HCT116 (cell line): ENCODE data around the gene SNX8. TPM values are rescaled to one million over a fixed set of nuclear protein-coding genes. Genes with fewer than 3 reads are reported as not detected.

ENCODE experiments used
- ATAC-seq: fragments of 200-7000 bp; cut with Tn5 transposase; 2 replicates; pipeline ENCODE4 v1.9.1; 2020; ENCODE audit warnings: mild to moderate bottlenecking, moderate library complexity
- BruUV-seq: library from RNA; stranded (reverse); fragments of 400-500 nt; replicated peaks from 2 replicates; lab custom pipeline; 2021; lab: Mats Ljungman, UMichigan
- CTCF ChIA-PET: fragments of 300-600 bp; sonication (Branson Sonifier 250); formaldehyde crosslinking; loops from one replicate; lab custom pipeline; 2021; ENCODE audit warnings: antibody characterized with exemption; lab: Charles Lee
- POLR2A ChIA-PET: fragments of 300-600, 350-600 bp; sonication (Branson Sonifier 250); formaldehyde crosslinking; loops from one replicate; lab custom pipeline; 2021; ENCODE audit warnings: antibody characterized with exemption; lab: Charles Lee
- RAD21 ChIA-PET, 2 experiments: fragments of 300-600 bp; sonication (Branson Sonifier 250); formaldehyde crosslinking; loops; one replicate each; lab custom pipeline; 2023; ENCODE audit warnings: low total read pairs in 2 of 2; ENCODE audit not compliant: uncharacterized antibody in 2 of 2, unreplicated experiment in 2 of 2, low non-redundant PET in 1 of 2; lab: Charles Lee
- DNase-seq: peaks from one replicate; pipeline ENCODE4 v3.0.0-alpha.2; 2010; ENCODE audit warnings: low read depth, low spot score
- H2AFZ ChIP-seq: fragments of 200-600 bp; shearing (Covaris generic), sonication (generic); 2 replicates; pipeline ENCODE4 v1.6.1; 2017; ENCODE audit warnings: low read depth, mixed run types, mixed read lengths, antibody characterized with exemption, low read length; ENCODE audit not compliant: poor library complexity, severe bottlenecking
- H3K27ac ChIP-seq: 2 replicates; pipeline ENCODE4 v1.5.1; 2012; ENCODE audit warnings: low read depth, low read length
- H3K27me3 ChIP-seq: fragments of 200-600 bp; sonication (generic); 2 replicates; pipeline ENCODE4 v1.6.1; 2016; ENCODE audit warnings: mixed run types, low read length, mixed read lengths; ENCODE audit not compliant: insufficient read depth
- H3K36me3 ChIP-seq, 2 experiments: fragments of 200-500 bp in 1 of 2; fragments of 200-600 bp in 1 of 2; sonication (Bioruptor generic) in 1 of 2; sonication (generic) in 1 of 2; 2 replicates each; pipeline versions ENCODE4 v1.5.1 to v1.6.1; 2014 to 2016; ENCODE audit warnings: low read length in 2 of 2, inconsistent platforms in 1 of 2, mixed read lengths in 1 of 2, mixed run types in 1 of 2; ENCODE audit not compliant: insufficient read depth in 2 of 2, control insufficient read depth in 1 of 2
- H3K4me1 ChIP-seq, 2 experiments: fragments of 200-600 bp in 1 of 2; sonication (generic) in 1 of 2; 2 replicates each; pipeline versions ENCODE4 v1.5.1 to v1.6.1; 2012 to 2017; ENCODE audit warnings: low read length in 2 of 2, inconsistent platforms in 1 of 2, mild to moderate bottlenecking in 1 of 2, mixed read lengths in 1 of 2, mixed run types in 1 of 2, moderate library complexity in 1 of 2; ENCODE audit not compliant: insufficient read depth in 2 of 2, control insufficient read depth in 1 of 2
- H3K4me2 ChIP-seq: fragments of 200-600 bp; sonication (generic); 2 replicates; pipeline ENCODE4 v1.6.1; 2017; ENCODE audit warnings: mixed run types, low read length, mixed read lengths
- H3K4me3 ChIP-seq, 2 experiments: fragments of 200-600 bp in 1 of 2; sonication (generic) in 1 of 2; replicated peaks in 1 of 2; 2 replicates each; pipeline ENCODE4 v1.5.1; 2011 to 2016; ENCODE audit warnings: low read length in 2 of 2, control low read depth in 1 of 2, low read depth in 1 of 2, mild to moderate bottlenecking in 1 of 2, mixed read lengths in 1 of 2, mixed run types in 1 of 2
- H3K79me2 ChIP-seq: fragments of 200-600 bp; sonication (generic); 2 replicates; pipeline ENCODE4 v1.6.1; 2017; ENCODE audit warnings: mild to moderate bottlenecking, mixed run types, low read length, moderate library complexity, mixed read lengths; ENCODE audit not compliant: insufficient read depth
- H3K9ac ChIP-seq: fragments of 200-600 bp; sonication (generic); 2 replicates; pipeline ENCODE4 v1.6.1; 2016; ENCODE audit warnings: low read length, mixed read lengths
- H3K9me2 ChIP-seq: fragments of 200-600 bp; sonication (generic), shearing (Covaris generic); 2 replicates; pipeline ENCODE4 v1.6.1; 2017; ENCODE audit warnings: mixed run types, mild to moderate bottlenecking, moderate library complexity; ENCODE audit not compliant: insufficient read depth
- H3K9me3 ChIP-seq, 2 experiments: fragments of 200-500 bp in 1 of 2; fragments of 200-600 bp in 1 of 2; sonication (Bioruptor generic) in 1 of 2; sonication (generic) in 1 of 2; 2 replicates each; pipeline ENCODE4 v1.6.1; 2014 to 2017; ENCODE audit warnings: low read length in 2 of 2, mixed read lengths in 2 of 2, inconsistent platforms in 1 of 2, low read depth in 1 of 2, mild to moderate bottlenecking in 1 of 2, mixed run types in 1 of 2, moderate library complexity in 1 of 2; ENCODE audit not compliant: control insufficient read depth in 1 of 2, insufficient read depth in 1 of 2
- H4K20me1 ChIP-seq: fragments of 200-600 bp; sonication (generic), shearing (Covaris generic); 2 replicates; pipeline ENCODE4 v1.6.1; 2017; ENCODE audit warnings: mixed run types, mild to moderate bottlenecking, moderate library complexity; ENCODE audit not compliant: insufficient read depth
- CEBPB ChIP-seq: IDR thresholded peaks from 2 replicates; pipeline ENCODE4 v1.6.1; 2012; ENCODE audit warnings: low read depth
- EGR1 ChIP-seq: IDR thresholded peaks from 2 replicates; pipeline ENCODE4 v1.6.1; 2012; ENCODE audit warnings: low read depth
- EZH2 ChIP-seq: fragments of 200-600 bp; sonication (generic); IDR thresholded peaks from 2 replicates; pipeline ENCODE4 v1.6.1; 2017; ENCODE audit warnings: antibody characterized with exemption, mixed run types
- EZH2phosphoT487 ChIP-seq: fragments of 200-600 bp; IDR thresholded peaks from 2 replicates; pipeline ENCODE4 v1.6.1; 2018; ENCODE audit warnings: antibody characterized with exemption, borderline replicate concordance
- FOSL1 ChIP-seq: IDR thresholded peaks from 2 replicates; pipeline ENCODE4 v1.6.1; 2012; ENCODE audit warnings: low read depth
- POLR2A ChIP-seq: IDR thresholded peaks from 2 replicates; pipeline ENCODE4 v1.7.0; 2011; ENCODE audit warnings: borderline replicate concordance; ENCODE audit not compliant: insufficient read depth, insufficient read length; ENCODE audit errors: extremely low read depth
- RAD21 ChIP-seq: IDR thresholded peaks from 2 replicates; pipeline ENCODE4 v1.6.1; 2012; ENCODE audit warnings: low read depth, mild to moderate bottlenecking
- SIN3A ChIP-seq: IDR thresholded peaks from 2 replicates; pipeline ENCODE4 v1.6.1; 2012; ENCODE audit warnings: low read depth
- ZFX ChIP-seq: fragments of 450-650 bp; IDR thresholded peaks from 2 replicates; pipeline ENCODE4 v1.6.1; 2017
- ZNF274 ChIP-seq: fragments of 200-500 bp; sonication (Bioruptor generic); IDR thresholded peaks from 2 replicates; pipeline ENCODE4 v1.6.1; 2014; ENCODE audit warnings: mild to moderate bottlenecking, low read depth, low read length, inconsistent platforms
- intact Hi-C: fragments of 100-400 bp; cut with micrococcal nuclease; formaldehyde crosslinking; loops from 2 replicates; pipeline ENCODE4 v1.10.0; 2022
- total RNA-seq: library from RNA; stranded (reverse); gene quantifications from one replicate; pipeline ENCODE4 v1.2.1, GENCODE V29; 2021; ENCODE audit not compliant: unreplicated experiment
- TF ChIP-seq, protein P1 (sequence below): IDR thresholded peaks from 2 replicates; pipeline ENCODE4 v1.6.1; 2011; ENCODE audit warnings: mild to moderate bottlenecking, low read length, moderate library complexity; ENCODE audit not compliant: insufficient replicate concordance; ENCODE audit errors: extremely low read depth
- TF ChIP-seq, protein P2 (sequence below): IDR thresholded peaks from 2 replicates; pipeline ENCODE4 v1.6.1; 2012
- TF ChIP-seq, protein P3 (sequence below), 3 experiments: fragments of 200-600 bp in 1 of 3; sonication (generic) in 1 of 3; IDR thresholded peaks in 2 of 3; conservative IDR thresholded peaks in 1 of 3; 2 replicates each; pipeline ENCODE4 v1.5.1; 2012 to 2017; ENCODE audit warnings: low read depth in 2 of 3, low read length in 2 of 3, antibody characterized with exemption in 1 of 3, borderline replicate concordance in 1 of 3, control low read depth in 1 of 3, mild to moderate bottlenecking in 1 of 3, mixed read lengths in 1 of 3, mixed run types in 1 of 3, moderate library complexity in 1 of 3; ENCODE audit not compliant: insufficient read depth in 1 of 3
- TF ChIP-seq, protein P4 (sequence below): IDR thresholded peaks from 2 replicates; pipeline ENCODE4 v1.6.1; 2012; ENCODE audit warnings: low read depth

The SNX8 gene
- total RNA-seq, 1 experiment from 2014 or later = 41.7 TPM

DNA sequence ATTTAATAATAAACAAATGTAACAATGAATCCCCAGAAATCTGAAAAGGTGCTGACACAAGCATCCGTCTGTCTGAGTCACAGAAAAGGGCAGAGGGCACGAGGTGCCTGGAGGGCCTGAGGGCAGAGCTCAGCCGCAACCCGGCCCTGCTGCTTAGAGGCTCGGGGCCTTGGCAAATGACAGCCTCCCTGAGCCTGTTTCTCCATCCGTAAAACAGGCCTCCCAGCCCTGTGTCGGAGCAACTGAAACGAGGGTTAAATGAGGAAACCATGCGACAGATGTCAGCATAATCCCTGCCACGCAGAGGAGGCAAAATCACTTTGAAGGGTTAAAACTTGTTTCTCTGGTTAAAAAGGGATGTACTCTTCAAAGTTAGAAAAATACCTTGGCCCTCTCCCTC, 47.3 kb downstream of the SNX8 start:
- H3K27me3 ChIP-seq = no peaks in the 10 kb centered on the region
- no peaks in the 10 kb centered on the region; a peak in 1 of 4 replicates for H3K36me3 ChIP-seq
- no peak overlapping the region for H3K9ac ChIP-seq
- TF ChIP-seq, protein P1, sequence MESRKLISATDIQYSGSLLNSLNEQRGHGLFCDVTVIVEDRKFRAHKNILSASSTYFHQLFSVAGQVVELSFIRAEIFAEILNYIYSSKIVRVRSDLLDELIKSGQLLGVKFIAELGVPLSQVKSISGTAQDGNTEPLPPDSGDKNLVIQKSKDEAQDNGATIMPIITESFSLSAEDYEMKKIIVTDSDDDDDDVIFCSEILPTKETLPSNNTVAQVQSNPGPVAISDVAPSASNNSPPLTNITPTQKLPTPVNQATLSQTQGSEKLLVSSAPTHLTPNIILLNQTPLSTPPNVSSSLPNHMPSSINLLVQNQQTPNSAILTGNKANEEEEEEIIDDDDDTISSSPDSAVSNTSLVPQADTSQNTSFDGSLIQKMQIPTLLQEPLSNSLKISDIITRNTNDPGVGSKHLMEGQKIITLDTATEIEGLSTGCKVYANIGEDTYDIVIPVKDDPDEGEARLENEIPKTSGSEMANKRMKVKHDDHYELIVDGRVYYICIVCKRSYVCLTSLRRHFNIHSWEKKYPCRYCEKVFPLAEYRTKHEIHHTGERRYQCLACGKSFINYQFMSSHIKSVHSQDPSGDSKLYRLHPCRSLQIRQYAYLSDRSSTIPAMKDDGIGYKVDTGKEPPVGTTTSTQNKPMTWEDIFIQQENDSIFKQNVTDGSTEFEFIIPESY = no peak
- TF ChIP-seq ZNF274 (no peak), FOSL1 (no peak), ZFX (no peak), EGR1 (no peak), POLR2A (no peak), RAD21 (no peak), EZH2 (no peak), CEBPB (no peak)
- TF ChIP-seq, protein P2, sequence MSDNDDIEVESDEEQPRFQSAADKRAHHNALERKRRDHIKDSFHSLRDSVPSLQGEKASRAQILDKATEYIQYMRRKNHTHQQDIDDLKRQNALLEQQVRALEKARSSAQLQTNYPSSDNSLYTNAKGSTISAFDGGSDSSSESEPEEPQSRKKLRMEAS = no peak
- H3K79me2 ChIP-seq = no peaks in the 10 kb centered on the region
- no peak overlapping the region for H3K4me2 ChIP-seq
- no peak overlapping the region for H3K4me3 ChIP-seq
- POLR2A ChIA-PET = no interaction called here
- no TSS peak for BruUV-seq
- CTCF ChIA-PET = no interaction called here
- no peak overlapping the region for H3K27ac ChIP-seq
- H4K20me1 ChIP-seq = no peaks in the 10 kb centered on the region
- peaks cover 0 to 5% of the 10 kb centered on the region in 2 experiments; a peak in 2 of 4 replicates for H3K4me1 ChIP-seq
- ATAC-seq (peak; percentile 46; the same call in 1 of the 2 replicates), DNase-seq (no peak)
- RAD21 ChIA-PET = no interaction called here
- no peaks in the 10 kb centered on the region for H3K9me3 ChIP-seq
- H3K9me2 ChIP-seq = no peaks in the 10 kb centered on the region
- H2AFZ ChIP-seq = no peak overlapping the region
- intact Hi-C loops = no loop called here

DNA sequence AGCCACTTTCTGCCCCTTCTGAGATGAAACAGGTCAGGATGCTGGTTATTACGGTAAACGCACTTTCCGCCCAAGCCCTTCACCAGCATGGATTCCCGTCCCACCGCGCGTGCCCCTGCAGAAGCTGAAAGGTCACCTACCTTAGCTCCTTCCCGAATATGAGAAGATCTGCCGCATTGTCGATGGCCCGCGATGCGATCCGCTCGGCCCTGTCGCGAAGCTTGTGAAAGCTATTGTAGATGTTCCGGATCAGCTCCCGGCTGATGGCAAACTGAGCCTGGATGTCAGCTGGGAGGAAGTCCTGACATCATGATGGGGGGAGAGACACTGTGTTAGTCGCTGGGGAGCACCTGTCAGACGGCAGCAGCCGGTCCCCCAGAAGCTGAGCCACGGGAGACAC, 50.1 kb downstream of the SNX8 start:
- intact Hi-C loops = no loop called here
- Histone ChIP-seq H3K79me2 (no peaks in the 10 kb centered on the region), H3K36me3 (no peaks in the 10 kb centered on the region; a peak in 1 of 4 replicates), H2AFZ (no peak overlapping the region), H4K20me1 (no peaks in the 10 kb centered on the region), H3K4me2 (no peak overlapping the region), H3K27ac (no peak overlapping the region), H3K9me2 (no peaks in the 10 kb centered on the region), H3K9ac (no peak overlapping the region), H3K4me1 (peaks cover 0 to 5% of the 10 kb centered on the region in 2 experiments; a peak in 2 of 4 replicates), H3K9me3 (no peaks in the 10 kb centered on the region), H3K4me3 (no peak overlapping the region), H3K27me3 (no peaks in the 10 kb centered on the region)
- ChIA-PET RAD21 (no interaction called here), POLR2A (no interaction called here), CTCF (no interaction called here)
- no TSS peak for BruUV-seq
- ATAC-seq (no peak), DNase-seq (no peak)
- TF ChIP-seq, protein P3, sequence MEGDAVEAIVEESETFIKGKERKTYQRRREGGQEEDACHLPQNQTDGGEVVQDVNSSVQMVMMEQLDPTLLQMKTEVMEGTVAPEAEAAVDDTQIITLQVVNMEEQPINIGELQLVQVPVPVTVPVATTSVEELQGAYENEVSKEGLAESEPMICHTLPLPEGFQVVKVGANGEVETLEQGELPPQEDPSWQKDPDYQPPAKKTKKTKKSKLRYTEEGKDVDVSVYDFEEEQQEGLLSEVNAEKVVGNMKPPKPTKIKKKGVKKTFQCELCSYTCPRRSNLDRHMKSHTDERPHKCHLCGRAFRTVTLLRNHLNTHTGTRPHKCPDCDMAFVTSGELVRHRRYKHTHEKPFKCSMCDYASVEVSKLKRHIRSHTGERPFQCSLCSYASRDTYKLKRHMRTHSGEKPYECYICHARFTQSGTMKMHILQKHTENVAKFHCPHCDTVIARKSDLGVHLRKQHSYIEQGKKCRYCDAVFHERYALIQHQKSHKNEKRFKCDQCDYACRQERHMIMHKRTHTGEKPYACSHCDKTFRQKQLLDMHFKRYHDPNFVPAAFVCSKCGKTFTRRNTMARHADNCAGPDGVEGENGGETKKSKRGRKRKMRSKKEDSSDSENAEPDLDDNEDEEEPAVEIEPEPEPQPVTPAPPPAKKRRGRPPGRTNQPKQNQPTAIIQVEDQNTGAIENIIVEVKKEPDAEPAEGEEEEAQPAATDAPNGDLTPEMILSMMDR (IDR thresholded peaks at IDR 0.05 in 2 of 3, conservative IDR thresholded peaks at IDR 0.05 in 1 of 3; ENCODE audit: borderline replicate concordance in 1 of 3, insufficient read depth in 1 of 3, low read depth in 2 of 3, low read length in 2 of 3) = no peak
- no peak for TF ChIP-seq SIN3A
- no peak for TF ChIP-seq CEBPB
- no peak for TF ChIP-seq FOSL1
- TF ChIP-seq POLR2A = no peak
- TF ChIP-seq, protein P4, sequence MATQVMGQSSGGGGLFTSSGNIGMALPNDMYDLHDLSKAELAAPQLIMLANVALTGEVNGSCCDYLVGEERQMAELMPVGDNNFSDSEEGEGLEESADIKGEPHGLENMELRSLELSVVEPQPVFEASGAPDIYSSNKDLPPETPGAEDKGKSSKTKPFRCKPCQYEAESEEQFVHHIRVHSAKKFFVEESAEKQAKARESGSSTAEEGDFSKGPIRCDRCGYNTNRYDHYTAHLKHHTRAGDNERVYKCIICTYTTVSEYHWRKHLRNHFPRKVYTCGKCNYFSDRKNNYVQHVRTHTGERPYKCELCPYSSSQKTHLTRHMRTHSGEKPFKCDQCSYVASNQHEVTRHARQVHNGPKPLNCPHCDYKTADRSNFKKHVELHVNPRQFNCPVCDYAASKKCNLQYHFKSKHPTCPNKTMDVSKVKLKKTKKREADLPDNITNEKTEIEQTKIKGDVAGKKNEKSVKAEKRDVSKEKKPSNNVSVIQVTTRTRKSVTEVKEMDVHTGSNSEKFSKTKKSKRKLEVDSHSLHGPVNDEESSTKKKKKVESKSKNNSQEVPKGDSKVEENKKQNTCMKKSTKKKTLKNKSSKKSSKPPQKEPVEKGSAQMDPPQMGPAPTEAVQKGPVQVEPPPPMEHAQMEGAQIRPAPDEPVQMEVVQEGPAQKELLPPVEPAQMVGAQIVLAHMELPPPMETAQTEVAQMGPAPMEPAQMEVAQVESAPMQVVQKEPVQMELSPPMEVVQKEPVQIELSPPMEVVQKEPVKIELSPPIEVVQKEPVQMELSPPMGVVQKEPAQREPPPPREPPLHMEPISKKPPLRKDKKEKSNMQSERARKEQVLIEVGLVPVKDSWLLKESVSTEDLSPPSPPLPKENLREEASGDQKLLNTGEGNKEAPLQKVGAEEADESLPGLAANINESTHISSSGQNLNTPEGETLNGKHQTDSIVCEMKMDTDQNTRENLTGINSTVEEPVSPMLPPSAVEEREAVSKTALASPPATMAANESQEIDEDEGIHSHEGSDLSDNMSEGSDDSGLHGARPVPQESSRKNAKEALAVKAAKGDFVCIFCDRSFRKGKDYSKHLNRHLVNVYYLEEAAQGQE = no peak
- TF ChIP-seq EZH2phosphoT487 = no peak
